ENCODE data around the gene ERO1B. TPM values are rescaled to one million over a fixed set of nuclear protein-coding genes. Genes with fewer than 3 reads are reported as not detected.

ERO1B gene
- total and polyA plus RNA-seq, 2 of the 13 experiments (the other 11 are each of a cell fraction or from before 2014, with no cell fraction given): 1.6 to 2.1 TPM

DNA sequence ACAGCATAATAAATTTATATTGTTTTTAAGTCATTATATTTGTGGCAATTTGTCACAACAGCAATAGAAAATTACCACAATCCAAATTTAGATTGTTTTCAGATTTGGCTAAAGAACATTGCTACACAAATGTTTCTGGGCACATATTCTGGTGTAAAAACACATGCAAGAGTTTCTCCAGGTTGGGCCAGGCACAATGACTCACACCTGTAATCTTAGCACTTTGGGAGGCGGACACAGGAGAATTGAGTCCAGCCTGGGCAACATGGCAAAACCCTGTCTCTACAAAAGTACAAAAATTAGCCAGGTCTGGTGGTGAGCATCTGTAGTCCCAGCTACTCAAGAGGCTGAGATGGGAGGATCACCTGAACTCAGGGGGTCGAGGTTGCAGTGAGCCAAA is 8.4 kb downstream of the ERO1B start (continued):
- no peak for TF ChIP-seq SMC3 (IDR thresholded peaks at IDR 0.05; ENCODE audit: low read length)
- TF ChIP-seq, protein P1, sequence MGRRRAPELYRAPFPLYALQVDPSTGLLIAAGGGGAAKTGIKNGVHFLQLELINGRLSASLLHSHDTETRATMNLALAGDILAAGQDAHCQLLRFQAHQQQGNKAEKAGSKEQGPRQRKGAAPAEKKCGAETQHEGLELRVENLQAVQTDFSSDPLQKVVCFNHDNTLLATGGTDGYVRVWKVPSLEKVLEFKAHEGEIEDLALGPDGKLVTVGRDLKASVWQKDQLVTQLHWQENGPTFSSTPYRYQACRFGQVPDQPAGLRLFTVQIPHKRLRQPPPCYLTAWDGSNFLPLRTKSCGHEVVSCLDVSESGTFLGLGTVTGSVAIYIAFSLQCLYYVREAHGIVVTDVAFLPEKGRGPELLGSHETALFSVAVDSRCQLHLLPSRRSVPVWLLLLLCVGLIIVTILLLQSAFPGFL (CRISPR knock-in tag; IDR thresholded peaks at IDR 0.05): no peak

- FAIRE-seq: no peak
- no peak overlapping the region for H3K9ac ChIP-seq (ENCODE audit: insufficient read depth, low read depth, low read length)
- no peak for ATAC-seq
- CTCF ChIA-PET (ENCODE audit: low intra/inter-chr PET ratio, low total read pairs): no interaction called here
- no peak overlapping the region for H3K4me2 ChIP-seq (ENCODE audit: low read depth, low read length)
- POLR2A ChIA-PET: no interaction called here
- in situ Hi-C loops (cut with HindIII; ENCODE audit: extremely low pct_ligation_motif_present, low pct_unique_long_range_greater_than_20kb): no loop called here
- H4K20me1 ChIP-seq (ENCODE audit: insufficient read depth, low read length): no peaks in the 10 kb centered on the region
- no peak overlapping the region for H3K27ac ChIP-seq (ENCODE audit: extremely low read length, insufficient read depth, low read length)
- no peaks in the 10 kb centered on the region for H3K27me3 ChIP-seq (ENCODE audit: control insufficient read depth in 1 of 2, insufficient read depth in 2 of 2, low read length in 2 of 2)
- intact Hi-C loops (cut with micrococcal nuclease; ENCODE audit: unreplicated experiment): no loop called here
- 0 out of 5 replicates have a peak, but pooled peaks cover 0 to 2% of the 10 kb centered on the region in 2 experiments for H3K36me3 ChIP-seq (replicated peaks in 1 of 2; ENCODE audit: control insufficient read depth in 1 of 2, insufficient read depth in 2 of 2, low read length in 2 of 2)
- no peaks in the 10 kb centered on the region for H3K4me1 ChIP-seq (ENCODE audit: insufficient read depth, low read length)
- no peak for DNase-seq (ENCODE audit: low spot score)
- TF ChIP-seq IKZF4 (CRISPR knock-in tag; IDR thresholded peaks at IDR 0.05; ENCODE audit: borderline replicate concordance, low read depth, not compliant biosample characterization) (no peak), GZF1 (CRISPR knock-in tag; IDR thresholded peaks at IDR 0.05) (no peak), ZNF7 (CRISPR knock-in tag; IDR thresholded peaks at IDR 0.05) (no peak), MYC (CRISPR knock-in tag; IDR thresholded peaks at IDR 0.05; ENCODE audit: borderline replicate concordance) (no peak), ARNT (IDR thresholded peaks at IDR 0.05) (no peak)
- H3K79me2 ChIP-seq (ENCODE audit: insufficient read depth, low read length): no peaks in the 10 kb centered on the region
- no TSS peak for BruUV-seq (replicated peaks)
- no peak overlapping the region for H3K4me3 ChIP-seq (replicated peaks in 1 of 3; ENCODE audit: insufficient read depth in 1 of 3, low read depth in 2 of 3, low read length in 3 of 3)
- H2AFZ ChIP-seq (ENCODE audit: low read length): no peak overlapping the region
- no peaks in the 10 kb centered on the region for H3K9me3 ChIP-seq (ENCODE audit: low read length)
Measured at GRCh38 chr1:236269439-236269838, 12.3 kb downstream of the ERO1B start.

- H3K36me3 ChIP-seq (replicated peaks in 1 of 2; ENCODE audit: control insufficient read depth in 1 of 2, insufficient read depth in 2 of 2, low read length in 2 of 2): 0 out of 5 replicates have a peak, but pooled peaks cover 0 to 2% of the 10 kb centered on the region in 2 experiments
- H3K27ac ChIP-seq (ENCODE audit: extremely low read length, insufficient read depth, low read length): no peak overlapping the region
- ATAC-seq: no peak
- no peak for FAIRE-seq
- no peaks in the 10 kb centered on the region for H3K79me2 ChIP-seq (ENCODE audit: insufficient read depth, low read length)
- CTCF ChIA-PET (ENCODE audit: low intra/inter-chr PET ratio, low total read pairs): no interaction called here
- no peak overlapping the region for H3K9ac ChIP-seq (ENCODE audit: insufficient read depth, low read depth, low read length)
- H3K4me3 ChIP-seq (replicated peaks in 1 of 3; ENCODE audit: insufficient read depth in 1 of 3, low read depth in 2 of 3, low read length in 3 of 3): no peak overlapping the region
- H3K4me2 ChIP-seq (ENCODE audit: low read depth, low read length): no peak overlapping the region
- POLR2A ChIA-PET: no interaction called here
- no peak for DNase-seq (ENCODE audit: low spot score)
- no TSS peak for BruUV-seq (replicated peaks)
- no peaks in the 10 kb centered on the region for H4K20me1 ChIP-seq (ENCODE audit: insufficient read depth, low read length)
- no peak overlapping the region for H2AFZ ChIP-seq (ENCODE audit: low read length)
- intact Hi-C loops (cut with micrococcal nuclease; ENCODE audit: unreplicated experiment) (no loop called here), in situ Hi-C loops (cut with HindIII; ENCODE audit: extremely low pct_ligation_motif_present, low pct_unique_long_range_greater_than_20kb) (no loop called here)
- no peaks in the 10 kb centered on the region for H3K27me3 ChIP-seq (ENCODE audit: control insufficient read depth in 1 of 2, insufficient read depth in 2 of 2, low read length in 2 of 2)
- no peaks in the 10 kb centered on the region for H3K4me1 ChIP-seq (ENCODE audit: insufficient read depth, low read length)
- peaks cover 25% of the 10 kb centered on the region for H3K9me3 ChIP-seq (ENCODE audit: low read length)
- TF ChIP-seq ZNF841 (CRISPR knock-in tag; IDR thresholded peaks at IDR 0.05; ENCODE audit: borderline replicate concordance) (no peak), KDM5B (CRISPR knock-in tag; IDR thresholded peaks at IDR 0.05; ENCODE audit: borderline replicate concordance) (no peak), GTF3A (CRISPR knock-in tag; conservative IDR thresholded peaks at IDR 0.05) (no peak), SAP130 (CRISPR knock-in tag; IDR thresholded peaks at IDR 0.05; ENCODE audit: low read depth) (no peak), SP1 (IDR thresholded peaks at IDR 0.05) (no peak), SP1 (CRISPR knock-in tag; IDR thresholded peaks at IDR 0.05) (no peak), RERE (CRISPR knock-in tag; IDR thresholded peaks at IDR 0.05; ENCODE audit: low read depth) (no peak)
Measured at GRCh38 chr1:236261898-236262297, 19.9 kb downstream of the ERO1B start.
